Measurements from ENCODE around the gene SIPA1L3.

DNA sequence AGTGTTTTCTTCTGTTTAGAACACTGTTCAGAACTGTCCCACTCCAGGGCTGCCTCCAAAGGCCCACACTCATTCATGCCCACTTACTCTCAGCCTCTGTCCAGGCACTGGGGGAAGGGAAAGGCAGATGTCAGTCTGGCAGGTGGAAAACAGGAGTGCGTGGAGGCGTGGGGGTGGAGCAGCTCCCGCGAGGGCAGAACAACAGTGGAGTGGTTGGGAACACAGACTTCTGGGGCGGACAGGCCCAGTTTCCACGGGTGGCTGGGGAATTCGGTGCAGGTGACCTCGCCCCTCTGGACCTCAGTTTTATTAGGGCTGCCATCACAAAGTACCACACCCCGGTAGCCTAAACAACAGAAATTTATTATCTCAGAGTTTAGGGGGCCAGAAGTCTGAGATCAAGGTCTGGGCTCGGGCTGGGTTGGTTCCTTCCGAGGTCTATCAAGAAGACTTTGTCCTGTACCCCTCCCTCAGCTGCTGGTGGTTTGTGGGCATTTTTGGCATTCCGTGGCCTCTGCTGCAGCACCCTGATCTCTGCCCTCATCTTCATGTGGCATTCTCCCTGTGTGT, 59.7 kb downstream of the SIPA1L3 start:
- no peak for TF ChIP-seq POLR2A (IDR thresholded peaks at IDR 0.05)
- TF ChIP-seq, protein P1, sequence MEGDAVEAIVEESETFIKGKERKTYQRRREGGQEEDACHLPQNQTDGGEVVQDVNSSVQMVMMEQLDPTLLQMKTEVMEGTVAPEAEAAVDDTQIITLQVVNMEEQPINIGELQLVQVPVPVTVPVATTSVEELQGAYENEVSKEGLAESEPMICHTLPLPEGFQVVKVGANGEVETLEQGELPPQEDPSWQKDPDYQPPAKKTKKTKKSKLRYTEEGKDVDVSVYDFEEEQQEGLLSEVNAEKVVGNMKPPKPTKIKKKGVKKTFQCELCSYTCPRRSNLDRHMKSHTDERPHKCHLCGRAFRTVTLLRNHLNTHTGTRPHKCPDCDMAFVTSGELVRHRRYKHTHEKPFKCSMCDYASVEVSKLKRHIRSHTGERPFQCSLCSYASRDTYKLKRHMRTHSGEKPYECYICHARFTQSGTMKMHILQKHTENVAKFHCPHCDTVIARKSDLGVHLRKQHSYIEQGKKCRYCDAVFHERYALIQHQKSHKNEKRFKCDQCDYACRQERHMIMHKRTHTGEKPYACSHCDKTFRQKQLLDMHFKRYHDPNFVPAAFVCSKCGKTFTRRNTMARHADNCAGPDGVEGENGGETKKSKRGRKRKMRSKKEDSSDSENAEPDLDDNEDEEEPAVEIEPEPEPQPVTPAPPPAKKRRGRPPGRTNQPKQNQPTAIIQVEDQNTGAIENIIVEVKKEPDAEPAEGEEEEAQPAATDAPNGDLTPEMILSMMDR (IDR thresholded peaks at IDR 0.05) = no peak

Measured in lower leg skin (tissue), 3 donors.